ENCODE data around the gene ARHGAP6. TPM values are rescaled to one million over a fixed set of nuclear protein-coding genes. Genes with fewer than 3 reads are reported as not detected.

The ARHGAP6 gene
- total RNA-seq, 4 donors from 2014 or later = 17.2 to 47.0 (median 21.6) TPM

DNA sequence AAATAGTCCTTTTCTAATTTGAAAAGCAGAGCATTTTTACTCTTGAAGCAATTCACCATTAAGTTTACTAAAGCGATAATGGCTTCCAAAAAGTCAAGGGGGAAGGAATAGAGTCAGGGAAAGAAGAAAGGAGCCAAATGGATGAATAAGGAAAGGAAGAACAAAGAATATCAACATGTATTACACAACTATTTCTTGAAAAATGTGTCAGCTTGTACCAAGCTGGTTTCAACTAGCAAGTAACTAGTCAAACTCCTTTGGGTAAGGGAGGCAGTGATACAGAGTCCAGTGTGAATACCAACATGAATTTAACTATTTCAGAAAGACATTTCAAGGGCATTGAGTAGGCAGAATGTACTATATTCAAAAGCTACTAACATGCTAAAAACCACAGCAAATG is 112.1 kb downstream of the ARHGAP6 start:
- no peak for DNase-seq

GRCh38 chrX:11551151-11551550 is 114.6 kb downstream of the ARHGAP6 start:
- no peak for DNase-seq
- H3K4me1 ChIP-seq = no peaks in the 10 kb centered on the region
- H3K36me3 ChIP-seq = no peaks in the 10 kb centered on the region
- no peak overlapping the region for H3K27ac ChIP-seq
- no peak overlapping the region for H3K4me3 ChIP-seq
- TF ChIP-seq CTCF (IDR thresholded peaks at IDR 0.05) = no peak
- no peak for TF ChIP-seq POLR2A (IDR thresholded peaks at IDR 0.05)
- no peaks in the 10 kb centered on the region for H3K27me3 ChIP-seq
- intact Hi-C loops (cut with DNase I; ENCODE audit: low total_unique reads) = no loop called here
- H3K9me3 ChIP-seq = no peaks in the 10 kb centered on the region

More for the DNA sequence above, 112.1 kb downstream of the ARHGAP6 start:
- Histone ChIP-seq H3K36me3 (no peaks in the 10 kb centered on the region), H3K9me3 (no peaks in the 10 kb centered on the region), H3K4me3 (no peak overlapping the region), H3K27ac (no peak overlapping the region), H3K4me1 (no peaks in the 10 kb centered on the region), H3K27me3 (no peaks in the 10 kb centered on the region)
- intact Hi-C loops (cut with DNase I; ENCODE audit: low total_unique reads) = no loop called here
- TF ChIP-seq POLR2A (IDR thresholded peaks at IDR 0.05) = no peak
- TF ChIP-seq CTCF (IDR thresholded peaks at IDR 0.05) = no peak

GRCh38 chrX:11546917-11547316 is 118.8 kb downstream of the ARHGAP6 start:
- DNase-seq = no peak
- Histone ChIP-seq H3K36me3 (no peaks in the 10 kb centered on the region), H3K9me3 (no peaks in the 10 kb centered on the region), H3K4me1 (no peaks in the 10 kb centered on the region), H3K4me3 (no peak overlapping the region), H3K27ac (no peak overlapping the region), H3K27me3 (no peaks in the 10 kb centered on the region)
- intact Hi-C loops (cut with DNase I; ENCODE audit: low total_unique reads) = no loop called here
- TF ChIP-seq CTCF (IDR thresholded peaks at IDR 0.05) (no peak), POLR2A (IDR thresholded peaks at IDR 0.05) (no peak)

- H3K27ac ChIP-seq = no peak overlapping the region
- no peak overlapping the region for H3K4me3 ChIP-seq
- intact Hi-C loops (cut with DNase I; ENCODE audit: low total_unique reads) = no loop called here
- H3K9me3 ChIP-seq = no peaks in the 10 kb centered on the region
- no peaks in the 10 kb centered on the region for H3K27me3 ChIP-seq
- no peak for DNase-seq
- H3K36me3 ChIP-seq = no peaks in the 10 kb centered on the region
- no peak for TF ChIP-seq POLR2A (IDR thresholded peaks at IDR 0.05)
- TF ChIP-seq CTCF (IDR thresholded peaks at IDR 0.05) = no peak
- no peaks in the 10 kb centered on the region for H3K4me1 ChIP-seq
These were observed 122.5 kb downstream of the ARHGAP6 start for GRCh38 chrX:11543249-11543648.

DNA sequence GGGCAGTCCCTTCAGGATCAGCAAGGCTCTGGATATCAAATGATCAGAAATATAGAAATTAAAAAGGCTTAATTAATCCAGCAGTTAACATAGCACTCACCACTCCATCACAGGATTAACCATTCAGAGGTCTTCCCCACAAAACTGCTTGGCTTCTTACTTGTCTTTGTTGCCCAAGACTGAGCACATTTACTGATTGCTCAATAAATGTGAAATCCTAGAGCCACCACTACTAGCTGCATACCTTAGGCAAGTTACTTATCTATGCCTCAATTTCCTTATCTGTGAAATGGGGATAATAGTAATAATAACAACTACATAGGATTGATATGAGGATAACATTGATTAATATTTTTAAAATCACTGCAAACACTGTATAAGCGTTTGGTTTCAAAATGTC is 124.2 kb downstream of the ARHGAP6 start:
- Histone ChIP-seq H3K4me1 (no peaks in the 10 kb centered on the region), H3K27me3 (no peaks in the 10 kb centered on the region), H3K4me3 (no peak overlapping the region), H3K9me3 (no peaks in the 10 kb centered on the region), H3K27ac (no peak overlapping the region), H3K36me3 (no peaks in the 10 kb centered on the region)
- intact Hi-C loops (cut with DNase I; ENCODE audit: low total_unique reads) = no loop called here
- TF ChIP-seq POLR2A (IDR thresholded peaks at IDR 0.05) (no peak), CTCF (IDR thresholded peaks at IDR 0.05) (no peak)
- DNase-seq = no peak

All from uterus (tissue), 4 donors.